ENCODE results near the gene CPZ. TPM values are rescaled to one million over a fixed set of nuclear protein-coding genes. Genes with fewer than 3 reads are reported as not detected.

Gene CPZ
- total RNA-seq, 1 donor from 2014 or later = 0.27 TPM

GRCh38 chr4:8664031-8664805 is 71.7 kb downstream of the CPZ start:
- Mint-ChIP-seq H3K27me3 (ENCODE audit: unreplicated experiment) (no peaks in the 10 kb centered on the region), H3K36me3 (ENCODE audit: unreplicated experiment) (no peaks in the 10 kb centered on the region), H3K4me1 (ENCODE audit: low read depth, unreplicated experiment) (no peaks in the 10 kb centered on the region), H3K9me3 (ENCODE audit: unreplicated experiment) (no peaks in the 10 kb centered on the region), H3K27ac (ENCODE audit: unreplicated experiment) (no peak overlapping the region), H3K4me3 (ENCODE audit: unreplicated experiment) (no peak overlapping the region)
- TF ChIP-seq CTCF (IDR thresholded peaks at IDR 0.05; ENCODE audit: partially characterized antibody, unreplicated experiment) = no peak
- DNase-seq = no peak

DNA sequence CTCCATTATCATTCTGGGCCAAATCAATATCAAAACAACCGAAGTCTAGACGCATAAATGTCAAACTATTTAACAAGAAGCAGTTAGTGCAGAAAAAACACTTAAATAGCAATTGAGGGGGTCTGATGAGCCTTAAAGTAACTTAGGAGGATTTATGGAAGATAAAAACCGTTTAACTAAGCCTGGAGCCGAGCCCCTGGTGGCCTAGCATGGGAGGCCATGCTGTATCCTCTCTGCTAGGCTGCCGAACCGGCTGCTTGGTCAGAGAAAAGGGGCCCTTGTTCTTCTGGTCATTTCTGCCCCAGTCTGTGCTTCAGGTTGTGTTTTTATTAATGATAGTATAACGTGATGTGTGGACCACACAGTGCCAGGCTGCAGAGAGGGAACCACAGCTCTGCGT is 72.4 kb downstream of the CPZ start:
- Mint-ChIP-seq H3K4me3 (ENCODE audit: unreplicated experiment) (no peak overlapping the region), H3K4me1 (ENCODE audit: low read depth, unreplicated experiment) (no peaks in the 10 kb centered on the region), H3K27me3 (ENCODE audit: unreplicated experiment) (no peaks in the 10 kb centered on the region), H3K36me3 (ENCODE audit: unreplicated experiment) (no peaks in the 10 kb centered on the region), H3K27ac (ENCODE audit: unreplicated experiment) (no peak overlapping the region), H3K9me3 (ENCODE audit: unreplicated experiment) (no peaks in the 10 kb centered on the region)
- TF ChIP-seq CTCF (IDR thresholded peaks at IDR 0.05; ENCODE audit: partially characterized antibody, unreplicated experiment) = peak; percentile 35
- no peak for DNase-seq

GRCh38 chr4:8665406-8666360 is 73.1 kb downstream of the CPZ start:
- no peaks in the 10 kb centered on the region for H3K27me3 Mint-ChIP-seq (ENCODE audit: unreplicated experiment)
- H3K4me1 Mint-ChIP-seq (ENCODE audit: low read depth, unreplicated experiment) = no peaks in the 10 kb centered on the region
- H3K9me3 Mint-ChIP-seq (ENCODE audit: unreplicated experiment) = no peaks in the 10 kb centered on the region
- DNase-seq = no peak
- no peak overlapping the region for H3K4me3 Mint-ChIP-seq (ENCODE audit: unreplicated experiment)
- H3K27ac Mint-ChIP-seq (ENCODE audit: unreplicated experiment) = no peak overlapping the region
- TF ChIP-seq CTCF (IDR thresholded peaks at IDR 0.05; ENCODE audit: partially characterized antibody, unreplicated experiment) = no peak
- no peaks in the 10 kb centered on the region for H3K36me3 Mint-ChIP-seq (ENCODE audit: unreplicated experiment)

DNA sequence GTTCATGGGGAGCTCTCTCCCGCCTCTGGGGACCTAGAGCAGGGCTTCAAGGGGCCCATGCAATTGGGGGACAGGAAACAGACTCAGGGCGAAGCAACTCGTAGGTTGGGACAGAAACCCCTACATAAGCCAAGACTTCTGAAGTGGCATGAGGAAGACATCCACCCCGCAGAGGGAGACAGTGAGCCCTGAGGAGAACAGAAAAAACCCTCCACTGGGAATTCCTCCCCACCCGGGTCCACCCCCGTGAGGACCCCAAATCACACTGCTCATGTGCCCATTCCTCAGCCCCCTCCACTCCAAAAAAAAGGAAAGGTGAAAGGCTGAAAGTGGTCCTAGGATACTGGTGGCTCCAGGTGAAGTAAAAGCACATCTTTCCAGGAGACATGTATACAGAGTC is 74.0 kb downstream of the CPZ start:
- Mint-ChIP-seq H3K36me3 (ENCODE audit: unreplicated experiment) (no peaks in the 10 kb centered on the region), H3K9me3 (ENCODE audit: unreplicated experiment) (peaks cover 1% of the 10 kb centered on the region), H3K27me3 (ENCODE audit: unreplicated experiment) (peaks cover 4% of the 10 kb centered on the region), H3K4me3 (ENCODE audit: unreplicated experiment) (no peak overlapping the region), H3K4me1 (ENCODE audit: low read depth, unreplicated experiment) (no peaks in the 10 kb centered on the region), H3K27ac (ENCODE audit: unreplicated experiment) (no peak overlapping the region)
- TF ChIP-seq CTCF (IDR thresholded peaks at IDR 0.05; ENCODE audit: partially characterized antibody, unreplicated experiment) = no peak
- DNase-seq = no peak

Other genes with a start within 250 kb of the CPZ start
- 23.8 TPM for gene ACOX3, start 152.0 kb upstream of the CPZ start, total RNA-seq (ENCODE audit: unreplicated experiment)
- 23.3 TPM for gene TRMT44, start 152.0 kb upstream of the CPZ start, total RNA-seq (ENCODE audit: unreplicated experiment)
- gene GPR78, start 12.4 kb upstream of the CPZ start, total RNA-seq (ENCODE audit: unreplicated experiment) = 0.17 TPM